COLO668 (cell line): ENCODE results near the gene ZNF746.

Experiments used
- DNase-seq: peaks from one replicate; lab custom pipeline; 2025; ENCODE audit not compliant: unreplicated experiment; lab: John Stamatoyannopoulos, UW

ZNF746 gene

GRCh38 chr7:149490083-149490760 is 7.4 kb downstream of the ZNF746 start:
- DNase-seq, result no peak

GRCh38 chr7:149489391-149490024 is 8.1 kb downstream of the ZNF746 start:
- no peak for DNase-seq

DNA sequence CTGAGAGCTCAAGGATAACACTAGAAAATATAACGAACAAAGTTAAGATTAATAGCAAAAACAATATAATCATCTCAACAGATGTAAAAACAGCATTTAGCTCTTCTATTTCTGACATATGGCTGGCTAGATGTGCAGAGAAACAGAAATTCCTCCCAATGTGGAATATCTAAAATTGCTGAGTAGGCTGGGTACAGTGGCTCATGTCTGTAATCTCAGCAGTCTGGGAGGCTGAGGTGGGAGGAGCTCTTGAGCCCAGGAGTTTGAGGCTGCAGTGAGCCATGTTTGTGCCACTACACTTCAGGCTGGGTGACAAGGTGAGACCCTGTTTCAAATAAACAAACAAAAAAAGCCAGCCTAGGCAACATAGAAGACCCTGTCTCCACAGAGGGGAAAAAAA is 18.0 kb downstream of the ZNF746 start:
- no peak for DNase-seq

- no peak for DNase-seq
These were observed 18.9 kb downstream of the ZNF746 start for GRCh38 chr7:149478754-149479153.

DNA sequence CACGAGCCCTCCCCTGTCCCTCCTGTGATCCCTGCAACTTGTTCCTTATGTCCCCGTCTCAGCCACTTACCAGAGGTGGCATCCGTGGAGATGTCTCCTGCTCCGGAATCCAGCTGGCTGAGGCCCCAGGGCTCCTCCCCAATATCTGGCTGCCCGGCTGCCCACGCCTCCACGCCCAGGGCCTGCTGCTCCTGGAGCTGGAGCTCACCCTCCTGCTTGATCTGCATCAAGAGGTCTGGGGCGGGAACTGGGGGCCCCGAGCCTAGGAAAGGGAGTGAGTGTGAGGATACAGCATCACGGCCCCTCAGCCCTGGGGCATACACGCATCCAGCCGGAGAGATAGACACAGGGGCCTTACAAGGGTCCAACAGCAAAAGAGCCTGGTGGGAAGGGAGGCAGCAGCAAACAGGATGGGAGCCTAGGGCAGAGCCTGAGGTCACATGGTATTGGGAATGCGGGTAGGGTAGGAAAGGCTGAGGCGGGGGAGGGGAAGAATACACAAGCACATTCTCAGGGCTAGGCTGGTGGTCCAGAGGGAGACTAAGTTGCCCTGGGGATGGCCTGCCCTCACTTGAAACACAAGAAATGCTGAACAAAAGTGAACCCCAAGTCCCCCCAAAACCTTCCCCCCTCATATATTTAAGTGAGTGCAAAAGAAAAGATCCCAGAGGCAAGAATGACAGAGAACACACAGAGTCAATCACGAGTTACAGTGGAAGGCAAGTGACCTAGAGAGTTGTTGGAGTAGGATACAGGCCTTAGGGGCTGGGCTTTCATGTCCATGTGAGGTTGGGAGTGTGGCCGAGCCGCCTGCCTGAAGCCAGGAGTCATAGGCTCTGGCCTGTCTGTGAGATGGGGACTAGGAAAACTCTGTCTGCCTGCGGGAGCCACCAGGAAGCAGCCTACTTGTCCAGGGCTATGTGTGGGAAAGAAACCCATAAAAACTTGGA is 19.8 kb downstream of the ZNF746 start:
- DNase-seq, result no peak

DNA sequence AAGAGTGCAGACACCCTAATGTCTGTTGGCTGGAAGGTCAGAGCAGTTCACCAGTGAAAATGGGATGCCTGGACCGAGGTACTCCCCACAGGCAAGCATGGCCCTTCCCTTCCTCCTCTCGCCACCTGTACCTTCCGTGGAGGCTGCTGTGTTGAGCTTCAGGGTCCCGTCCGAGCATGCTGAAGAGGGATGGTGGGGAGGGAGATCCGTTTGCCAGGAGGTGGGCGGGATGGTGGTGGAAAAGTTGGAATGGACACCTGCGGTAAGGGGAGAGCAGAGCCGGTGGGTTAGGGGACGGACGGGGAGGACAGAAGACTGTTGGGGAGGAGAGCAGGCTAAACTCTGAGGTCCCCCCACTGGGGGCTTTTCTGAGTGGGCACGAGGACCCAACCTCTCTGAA is 20.8 kb downstream of the ZNF746 start:
- DNase-seq, result no peak

- DNase-seq, result no peak
These were observed 22.2 kb downstream of the ZNF746 start for GRCh38 chr7:149475121-149476045.

- DNase-seq, result no peak
These were observed 23.1 kb downstream of the ZNF746 start for GRCh38 chr7:149474309-149475120.

DNA sequence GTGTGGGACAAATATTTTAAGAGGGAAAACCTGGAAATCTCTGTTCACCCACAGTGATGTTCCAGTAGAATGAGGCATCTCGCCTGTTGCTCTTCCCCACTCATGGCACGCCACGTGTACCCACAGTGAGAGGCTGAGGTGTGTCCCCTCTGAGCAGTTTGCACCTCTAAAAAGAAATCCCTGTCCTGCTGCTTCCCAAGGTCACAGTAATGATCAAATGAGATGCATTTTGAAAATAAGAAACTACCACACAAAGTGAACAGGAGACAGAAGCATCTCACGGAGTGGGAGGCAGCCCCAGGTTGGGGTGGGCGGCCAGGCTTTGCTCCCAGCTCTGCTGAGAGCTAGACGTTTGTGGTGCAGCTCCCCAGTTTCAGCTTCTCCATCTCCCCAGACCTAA is 24.4 kb downstream of the ZNF746 start:
- DNase-seq, result no peak

DNA sequence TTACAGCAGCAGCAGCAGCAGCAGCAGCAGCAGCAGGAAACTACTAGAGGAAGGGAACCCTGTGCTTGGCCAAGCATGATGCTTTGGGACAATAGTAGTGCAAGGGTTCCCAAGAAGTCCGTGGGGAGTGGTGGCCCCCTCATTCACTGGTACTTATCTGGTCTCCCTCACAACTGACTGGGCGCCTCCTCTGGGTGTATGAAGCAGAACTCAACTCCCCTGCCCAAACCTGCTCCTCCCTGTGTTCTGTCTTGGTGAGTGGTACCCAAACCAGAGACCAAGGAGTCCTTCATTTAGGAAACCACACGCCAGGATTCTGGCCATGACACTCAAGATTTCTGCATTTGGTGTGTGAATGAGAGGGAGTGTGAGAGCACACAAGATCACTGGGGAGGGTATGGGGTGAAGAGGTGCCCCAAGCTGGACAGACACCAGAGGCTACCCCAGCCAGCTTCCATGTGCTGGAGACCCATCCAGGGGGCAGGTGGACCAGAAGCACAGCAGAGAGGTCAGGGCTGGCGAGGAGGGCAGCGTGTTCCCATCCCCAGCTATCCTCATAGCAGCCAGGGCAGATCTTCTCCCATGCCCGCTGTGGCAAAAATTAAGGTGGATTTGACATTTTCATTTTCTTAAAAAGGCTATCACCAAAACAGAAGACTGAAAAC is 26.2 kb downstream of the ZNF746 start:
- DNase-seq, result no peak

DNA sequence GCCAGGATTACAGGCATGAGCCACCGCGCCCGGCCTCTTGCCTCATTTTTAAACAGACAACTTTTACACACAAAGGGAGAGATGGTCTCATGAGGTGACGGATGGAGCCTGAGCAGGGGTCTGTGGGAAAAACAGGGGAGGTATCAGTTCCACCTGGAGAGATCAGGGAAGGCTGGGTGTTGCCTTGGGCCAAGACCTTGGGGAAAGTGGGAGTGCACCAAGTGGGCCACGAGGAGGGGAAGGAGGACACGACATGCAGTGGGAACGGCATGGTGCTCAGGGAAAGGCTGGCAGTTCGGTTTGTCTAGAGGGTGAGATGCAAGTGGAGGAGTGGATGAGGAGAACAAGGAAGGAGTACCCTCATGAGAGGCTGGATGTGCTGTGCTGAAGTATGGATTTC is 27.8 kb downstream of the ZNF746 start:
- DNase-seq, result no peak

DNA sequence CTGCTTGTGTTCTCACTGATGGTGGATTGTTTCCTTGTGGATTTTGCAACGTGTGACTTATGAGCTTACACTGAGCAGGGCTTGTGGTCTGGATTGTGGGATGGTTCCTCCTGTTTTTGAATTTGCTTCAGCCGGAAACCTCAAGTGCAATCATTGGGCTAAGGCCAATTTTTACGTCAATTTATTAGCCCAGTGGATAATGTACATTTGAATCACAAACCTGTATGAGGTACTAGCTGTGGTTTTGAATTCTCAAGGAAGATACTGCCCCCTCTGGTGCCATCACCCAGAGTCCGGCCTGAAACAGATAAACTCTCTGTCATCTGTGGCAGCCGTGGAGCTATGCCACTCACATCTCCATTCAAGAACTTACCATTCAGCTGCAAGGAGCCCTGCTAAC is 29.4 kb downstream of the ZNF746 start:
- DNase-seq, result no peak

GRCh38 chr7:149467321-149467859 is 30.2 kb downstream of the ZNF746 start:
- DNase-seq, result no peak

- no peak for DNase-seq
These were observed 31.2 kb downstream of the ZNF746 start for GRCh38 chr7:149466364-149466763.

- DNase-seq, result no peak
These were observed 34.0 kb downstream of the ZNF746 start for GRCh38 chr7:149463500-149464161.

- no peak for DNase-seq
These were observed 35.5 kb downstream of the ZNF746 start for GRCh38 chr7:149462101-149462520.

DNA sequence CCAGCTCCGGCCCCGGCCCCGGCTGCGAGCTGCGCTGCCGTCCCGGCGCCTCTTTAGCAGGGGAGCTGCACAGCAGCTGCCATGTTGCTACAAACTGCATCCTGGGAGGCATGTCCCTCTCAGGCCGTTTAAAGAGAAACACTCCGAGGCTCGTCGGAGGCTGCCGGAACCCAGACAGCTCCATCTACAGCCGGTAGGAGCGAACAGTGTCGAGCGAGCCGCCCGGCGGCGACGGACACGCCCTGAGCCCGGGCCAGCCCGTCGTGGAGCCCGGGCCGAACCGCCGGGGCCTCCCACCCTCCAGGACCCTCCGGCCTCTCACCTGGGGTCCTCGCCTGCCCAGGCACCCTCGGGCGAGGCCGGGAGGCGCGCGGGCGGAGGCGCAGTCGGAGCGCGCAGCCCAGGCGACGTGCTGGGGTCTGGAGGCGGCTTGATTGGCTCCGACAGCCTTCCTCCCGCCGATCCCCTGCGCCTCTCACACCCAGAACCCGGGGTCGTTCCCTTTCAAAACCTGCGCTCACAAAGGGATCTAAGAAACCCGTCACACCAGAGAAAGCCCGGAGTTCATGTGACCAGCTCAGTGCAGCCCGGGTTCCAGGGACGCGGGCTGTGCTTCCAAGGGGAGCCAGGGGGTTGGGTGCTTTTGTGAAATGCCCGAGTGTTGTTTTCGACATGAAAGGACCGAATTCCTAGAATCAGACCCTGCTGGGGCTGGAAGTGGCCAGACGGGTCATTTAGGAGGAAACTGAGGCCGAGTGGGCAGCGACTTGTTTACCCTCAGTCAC is 36.9 kb downstream of the ZNF746 start, which contains the start of gene ZNF777:
ZNF777 (minus strand) TSS at position 570 of the 785 bp plus-strand sequence. CDS start 5,040 bp downstream, outside the sequence.
- peak; percentile 78 for DNase-seq
